MV-4-11 (cell line): ENCODE measurements around the gene KLHL21.
A peak's percentile ranks its signal among the peaks of the same experiment; 100 is the strongest.

Experiments used
- DNase-seq: peaks from one replicate; lab custom pipeline; 2025; lab: John Stamatoyannopoulos, UW

Gene KLHL21

GRCh38 chr1:6599141-6599975 is 3.3 kb downstream of the KLHL21 start:
- DNase-seq, result peak; percentile 78

DNA sequence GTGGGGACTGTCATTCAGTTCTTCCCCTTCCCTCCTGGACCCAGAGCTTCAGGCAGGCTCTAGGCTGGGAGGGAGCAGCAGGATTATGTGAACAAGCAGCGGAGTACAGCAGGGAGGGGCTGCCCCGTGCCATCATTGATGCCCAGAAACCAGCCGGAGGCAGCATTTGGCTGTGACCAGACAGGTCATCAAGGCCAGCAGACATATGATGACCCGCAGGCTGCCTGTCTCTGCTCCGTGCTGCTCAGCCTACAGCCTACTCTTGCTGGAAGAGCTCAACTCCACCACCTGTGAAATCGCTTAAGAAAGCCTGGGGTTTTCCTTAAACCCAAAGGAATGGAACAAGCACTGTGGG is 4.9 kb downstream of the KLHL21 start:
- DNase-seq, result no peak

DNA sequence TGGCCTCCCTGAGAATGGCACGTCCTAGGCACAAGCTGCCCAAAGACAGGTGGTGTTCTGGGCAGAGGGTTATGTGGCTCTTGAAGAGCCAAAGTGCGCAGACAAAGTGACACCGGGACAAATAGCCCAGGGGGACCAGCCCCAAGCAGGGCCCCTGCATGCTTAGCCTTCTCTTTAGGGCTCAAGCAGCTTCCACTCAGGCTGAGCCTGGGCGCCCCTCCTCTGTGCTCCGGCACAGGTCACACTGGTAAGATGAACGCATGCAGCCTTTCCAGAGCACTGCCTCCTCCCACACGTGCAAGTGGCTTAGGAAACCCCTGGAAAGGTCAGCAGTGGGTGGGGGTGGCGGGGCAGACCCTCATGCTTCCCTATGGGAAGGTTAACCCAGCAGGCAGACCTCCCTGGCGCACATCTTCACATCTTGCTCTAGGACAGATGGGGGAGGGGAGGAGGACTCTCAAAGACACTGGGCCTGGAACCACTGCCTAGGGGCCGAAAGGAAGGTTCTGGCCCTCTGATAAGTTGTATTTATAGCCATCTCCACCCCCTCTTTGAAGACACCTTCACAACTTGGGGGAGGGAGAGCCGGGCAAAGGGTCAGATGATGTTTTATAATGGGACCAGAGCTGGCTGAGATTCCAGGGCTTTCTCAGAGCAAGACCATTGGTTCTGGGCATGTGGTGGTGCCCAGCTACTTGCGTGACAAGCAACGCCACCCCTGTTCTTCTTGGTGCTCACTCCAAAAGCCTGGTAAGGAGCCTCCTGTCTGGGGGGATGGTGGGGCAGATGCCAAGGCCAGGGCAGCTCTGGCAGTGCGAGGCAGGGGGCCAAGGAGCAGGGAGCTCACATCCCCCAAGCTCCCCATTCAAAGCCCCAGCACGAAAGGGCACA is 5.5 kb downstream of the KLHL21 start:
- DNase-seq, result no peak

DNA sequence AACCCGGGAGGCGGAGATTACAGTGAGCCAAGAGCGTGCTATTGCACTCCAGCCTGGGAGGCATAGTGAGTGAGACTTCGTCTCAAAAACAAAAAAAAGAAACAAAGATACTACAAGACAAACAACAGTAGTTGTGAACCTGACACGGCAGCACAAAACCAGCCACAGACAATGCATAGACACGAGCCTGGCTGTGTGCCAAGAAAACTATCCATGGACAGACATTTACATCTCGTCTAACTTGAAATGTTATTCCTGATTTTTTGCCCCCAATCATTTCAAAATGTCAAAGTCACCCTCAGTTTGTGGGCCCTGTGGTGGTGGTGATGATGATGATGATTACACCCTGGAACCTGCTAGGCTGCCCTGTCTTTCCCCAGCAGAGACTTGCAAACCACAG is 6.3 kb downstream of the KLHL21 start:
- no peak for DNase-seq

DNA sequence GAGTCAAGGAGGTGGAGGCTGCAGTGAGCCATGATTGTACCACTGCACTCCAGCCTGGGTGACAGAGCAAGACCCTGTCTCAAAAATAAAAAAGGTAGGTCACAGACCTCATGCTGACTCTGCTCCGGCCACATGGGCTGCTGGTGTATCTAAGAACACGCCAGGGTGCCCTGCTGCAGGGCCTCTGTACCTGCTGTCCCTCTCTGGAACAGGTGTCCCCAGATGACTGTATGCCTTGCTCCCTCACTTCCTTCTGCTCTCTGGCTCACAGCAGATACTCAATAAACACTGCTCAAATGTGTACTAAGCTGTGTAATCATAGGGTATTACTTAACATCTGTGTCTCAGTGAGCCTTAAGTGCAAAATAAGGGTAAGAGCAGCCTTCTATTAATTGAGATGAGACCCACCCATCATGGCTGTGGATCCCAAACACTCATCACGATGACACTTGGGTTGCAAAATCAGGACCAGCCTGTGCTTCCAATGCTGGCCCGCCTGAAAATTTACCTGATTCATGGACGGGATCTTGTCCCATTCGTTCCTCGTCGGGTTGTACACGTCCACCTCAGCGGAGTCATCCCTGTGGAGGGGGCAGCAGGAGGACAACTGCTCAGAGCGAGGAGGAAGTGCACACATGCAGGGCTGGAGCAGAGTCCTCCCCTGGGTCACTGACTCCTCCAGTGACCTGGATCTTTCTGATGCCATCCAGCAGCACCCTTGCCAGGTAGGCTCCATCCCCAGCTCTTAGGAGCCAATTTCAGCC is 7.5 kb downstream of the KLHL21 start:
- DNase-seq, result no peak

- DNase-seq, result no peak
Observed at GRCh38 chr1:6593810-6594209, 8.9 kb downstream of the KLHL21 start.

GRCh38 chr1:6592865-6593593 is 9.6 kb downstream of the KLHL21 start:
- DNase-seq, result no peak

DNA sequence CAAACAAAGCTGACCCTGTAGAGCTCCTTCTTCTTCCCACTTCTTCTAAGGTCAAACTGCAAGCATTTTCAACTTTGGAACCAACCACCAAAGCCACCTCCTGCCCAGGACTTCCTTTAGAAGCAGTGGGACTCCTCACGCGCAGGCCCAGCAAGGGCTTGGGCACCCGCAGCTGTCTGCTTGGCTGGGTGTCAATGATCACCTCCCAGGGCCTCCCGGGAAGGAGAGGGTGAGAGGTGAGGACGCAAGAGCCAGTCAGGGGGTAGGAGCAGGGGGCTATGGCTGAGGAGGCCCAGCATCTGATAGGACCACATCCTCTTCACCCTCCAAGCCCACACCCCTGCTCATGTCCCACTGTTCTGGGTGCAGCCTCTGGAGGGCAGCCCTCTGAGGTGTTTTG is 10.2 kb downstream of the KLHL21 start:
- peak; percentile 38 for DNase-seq

GRCh38 chr1:6591644-6592043 is 11.0 kb downstream of the KLHL21 start:
- no peak for DNase-seq

- peak; percentile 82 for DNase-seq
Observed at GRCh38 chr1:6591222-6591621, 11.4 kb downstream of the KLHL21 start.

DNA sequence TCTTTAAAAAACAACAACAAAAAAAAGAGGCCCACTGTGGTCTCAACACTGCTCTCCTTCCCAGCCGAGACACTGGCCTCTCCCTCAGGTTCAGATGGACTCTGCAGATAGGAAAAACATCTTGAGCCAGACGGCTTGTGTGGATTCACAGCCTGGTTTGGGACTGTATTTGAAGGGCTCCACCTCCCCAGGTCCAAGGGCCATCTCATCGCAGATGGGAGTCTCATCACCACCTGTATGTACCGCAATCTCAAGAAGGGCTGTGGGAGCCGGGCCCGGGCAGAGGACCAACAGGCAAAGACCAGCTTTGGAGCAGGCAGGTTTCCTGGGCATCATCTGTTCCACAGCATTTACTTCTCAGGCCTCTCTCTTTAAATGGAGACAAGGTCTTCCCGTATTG is 12.6 kb downstream of the KLHL21 start:
- DNase-seq, result no peak

- DNase-seq, result peak; percentile 77
Observed at GRCh38 chr1:6588893-6589520, 13.7 kb downstream of the KLHL21 start.

- DNase-seq, result no peak
Observed at GRCh38 chr1:6588128-6588892, 14.4 kb downstream of the KLHL21 start.

DNA sequence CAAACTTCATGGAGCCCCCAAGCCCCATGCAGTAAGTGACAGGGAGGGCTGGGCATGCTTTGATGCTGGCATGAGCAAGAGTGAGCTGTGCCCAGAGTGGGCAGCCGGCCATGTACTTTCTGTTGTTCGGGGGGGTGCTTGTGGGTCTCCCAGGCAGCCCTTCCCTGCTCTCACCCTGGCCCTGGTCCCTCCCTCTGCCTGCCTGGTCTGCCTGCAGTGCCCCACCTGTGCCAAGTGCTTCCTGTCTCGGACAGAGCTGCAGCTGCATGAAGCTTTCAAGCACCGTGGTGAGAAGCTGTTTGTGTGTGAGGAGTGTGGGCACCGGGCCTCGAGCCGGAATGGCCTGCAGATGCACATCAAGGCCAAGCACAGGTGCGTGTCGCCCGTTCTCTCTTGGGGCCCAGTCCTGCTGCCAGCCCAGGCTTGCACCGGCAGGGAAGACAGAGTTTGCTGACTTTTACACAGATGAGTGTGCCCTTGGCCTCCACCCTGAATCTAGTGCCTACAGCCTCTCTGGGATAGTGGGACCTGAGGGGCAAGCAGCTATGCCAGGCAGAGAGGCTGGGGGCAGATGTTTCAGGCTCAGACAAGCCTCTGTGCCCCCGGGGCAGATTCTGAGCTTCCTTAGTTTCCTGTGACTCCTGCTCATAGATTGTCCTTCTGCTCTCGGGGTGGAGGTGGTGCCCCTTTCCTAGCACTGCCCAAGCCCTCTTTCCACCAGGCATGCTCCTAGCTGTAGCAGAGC is 15.2 kb downstream of the KLHL21 start:
- no peak for DNase-seq

- DNase-seq, result no peak
Observed at GRCh38 chr1:6586404-6586816, 16.3 kb downstream of the KLHL21 start.

- DNase-seq, result no peak
Observed at GRCh38 chr1:6585841-6586240, 16.8 kb downstream of the KLHL21 start.

- DNase-seq, result no peak
Observed at GRCh38 chr1:6585081-6585722, 17.5 kb downstream of the KLHL21 start.

GRCh38 chr1:6584126-6585080 is 18.3 kb downstream of the KLHL21 start:
- DNase-seq, result no peak
